Measurements from ENCODE around the gene EOLA2. TPM values are rescaled to one million over a fixed set of nuclear protein-coding genes. Genes with fewer than 3 reads are reported as not detected.

The EOLA2 gene
- total RNA-seq, 4 donors from 2014 or later: 16.0 to 22.5 (median 19.3) TPM

DNA sequence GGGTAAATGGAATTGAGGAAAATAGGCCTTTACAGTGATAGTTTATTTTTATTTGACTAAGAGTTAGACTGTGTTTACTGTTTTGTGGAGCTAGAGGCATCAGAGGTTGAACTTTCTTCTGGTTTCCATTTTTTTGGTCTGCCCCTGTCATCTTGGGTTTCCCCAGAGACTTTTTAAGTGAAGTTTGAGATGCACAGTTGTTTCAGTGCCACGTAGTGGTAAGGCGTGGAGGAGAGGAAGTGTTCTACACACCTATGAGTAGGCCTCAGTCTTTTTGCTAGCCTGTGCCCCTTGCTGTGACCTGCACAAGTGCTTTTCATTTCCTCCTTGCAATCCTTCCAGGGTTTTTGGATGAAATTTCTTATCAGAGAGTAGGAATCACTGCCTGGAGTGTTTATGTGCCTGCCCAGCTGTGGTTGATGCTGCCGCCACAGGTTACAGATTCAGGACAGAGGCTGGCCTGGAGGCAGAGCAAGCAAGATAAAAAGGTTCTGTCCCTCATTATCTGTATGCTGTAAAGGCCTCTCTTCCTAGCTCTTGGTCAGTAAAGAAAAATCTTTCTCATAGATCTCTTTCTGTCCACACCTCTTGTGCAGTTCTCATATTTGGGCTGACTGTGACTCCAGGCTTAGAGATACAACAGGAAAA, 21.4 kb downstream of the EOLA2 start:
- intact Hi-C loops (cut with DNase I; ENCODE audit: low total_unique reads): no loop called here
- 74 to 84% methylated on average over 3 of the region's 3 CpGs for WGBS, 2 donors
- DNase-seq (ENCODE audit: low spot score in 2 of 2): no peak
- no peak for TF ChIP-seq POLR2A (IDR thresholded peaks at IDR 0.05)
- TF ChIP-seq, protein P1, sequence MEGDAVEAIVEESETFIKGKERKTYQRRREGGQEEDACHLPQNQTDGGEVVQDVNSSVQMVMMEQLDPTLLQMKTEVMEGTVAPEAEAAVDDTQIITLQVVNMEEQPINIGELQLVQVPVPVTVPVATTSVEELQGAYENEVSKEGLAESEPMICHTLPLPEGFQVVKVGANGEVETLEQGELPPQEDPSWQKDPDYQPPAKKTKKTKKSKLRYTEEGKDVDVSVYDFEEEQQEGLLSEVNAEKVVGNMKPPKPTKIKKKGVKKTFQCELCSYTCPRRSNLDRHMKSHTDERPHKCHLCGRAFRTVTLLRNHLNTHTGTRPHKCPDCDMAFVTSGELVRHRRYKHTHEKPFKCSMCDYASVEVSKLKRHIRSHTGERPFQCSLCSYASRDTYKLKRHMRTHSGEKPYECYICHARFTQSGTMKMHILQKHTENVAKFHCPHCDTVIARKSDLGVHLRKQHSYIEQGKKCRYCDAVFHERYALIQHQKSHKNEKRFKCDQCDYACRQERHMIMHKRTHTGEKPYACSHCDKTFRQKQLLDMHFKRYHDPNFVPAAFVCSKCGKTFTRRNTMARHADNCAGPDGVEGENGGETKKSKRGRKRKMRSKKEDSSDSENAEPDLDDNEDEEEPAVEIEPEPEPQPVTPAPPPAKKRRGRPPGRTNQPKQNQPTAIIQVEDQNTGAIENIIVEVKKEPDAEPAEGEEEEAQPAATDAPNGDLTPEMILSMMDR (IDR thresholded peaks at IDR 0.05): no peak
- no peak overlapping the region for H3K4me3 ChIP-seq (ENCODE audit: low read depth, poor library complexity, severe bottlenecking)

DNA sequence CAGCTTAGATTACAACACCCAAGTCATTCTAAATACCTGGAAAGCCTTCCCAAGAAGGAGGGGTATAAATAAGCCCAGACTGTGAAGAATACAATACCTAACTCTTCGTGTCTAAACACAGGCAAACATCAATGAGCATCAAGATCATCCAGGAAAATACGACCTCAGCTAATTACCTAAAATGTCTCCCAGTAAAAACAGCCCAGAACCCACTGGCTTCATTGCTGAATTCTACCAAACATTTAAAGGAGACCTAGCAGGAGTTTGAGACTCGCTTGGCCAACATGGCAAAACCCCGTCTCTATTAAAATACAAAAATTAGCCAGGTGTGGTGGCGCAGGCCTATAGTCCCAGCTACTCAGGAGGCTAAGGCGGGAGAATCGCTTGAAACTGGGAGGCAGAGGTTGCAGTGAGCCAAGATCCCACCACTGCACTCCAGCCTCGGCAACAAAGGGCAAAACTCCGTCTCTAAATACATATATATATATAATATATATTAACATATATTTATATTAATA, 28.1 kb downstream of the EOLA2 start:
- WGBS, 2 donors: 83% methylated on average over 9 of the region's 9 CpGs
- intact Hi-C loops (cut with DNase I; ENCODE audit: low total_unique reads): no loop called here
- H3K4me3 ChIP-seq (ENCODE audit: low read depth, poor library complexity, severe bottlenecking): no peak overlapping the region
- TF ChIP-seq, protein P1 (IDR thresholded peaks at IDR 0.05): no peak
- no peak for TF ChIP-seq POLR2A (IDR thresholded peaks at IDR 0.05)
- no peak for DNase-seq (ENCODE audit: low spot score in 2 of 2)

DNA sequence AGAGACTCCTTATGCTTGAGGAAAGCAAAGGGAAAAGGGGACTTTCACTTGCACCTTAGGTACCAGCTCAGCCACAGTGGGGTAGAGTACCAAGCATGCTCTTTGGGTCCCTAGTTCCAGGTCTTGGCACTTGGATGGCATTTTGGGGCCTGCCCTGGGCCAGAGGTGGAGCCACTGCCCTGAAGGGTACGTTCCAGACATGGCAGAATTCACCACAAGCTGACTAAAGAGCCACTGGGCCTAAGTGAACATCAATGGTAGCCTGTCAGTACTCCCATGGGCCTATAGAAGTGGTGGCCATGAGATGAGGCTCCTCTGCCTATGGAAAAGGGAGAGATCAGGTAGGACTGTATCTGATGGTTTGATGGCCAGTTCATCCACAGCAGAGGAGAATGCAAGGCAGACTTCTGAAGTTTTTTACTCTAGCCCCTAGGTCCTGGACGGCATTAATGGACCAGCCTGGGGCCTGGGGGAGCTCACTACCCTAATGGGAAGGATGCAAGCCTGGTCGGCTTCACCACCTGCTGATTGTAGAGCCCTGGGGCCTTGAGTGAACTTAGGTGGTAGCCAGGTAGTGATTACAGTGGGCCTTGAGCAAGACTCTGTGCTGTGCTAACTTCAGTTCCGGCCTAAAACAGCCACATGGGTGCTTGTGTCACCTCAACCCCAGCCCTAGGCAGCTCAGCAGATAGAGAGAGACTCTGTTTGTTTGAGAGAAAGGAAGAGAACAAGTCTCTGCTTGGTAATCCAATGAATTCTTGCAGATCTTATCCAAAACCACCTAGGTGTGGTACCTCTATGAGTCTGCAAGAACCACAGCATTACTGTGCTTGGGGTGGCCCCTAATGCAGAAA, 28.7 kb downstream of the EOLA2 start:
- intact Hi-C loops (cut with DNase I; ENCODE audit: low total_unique reads): no loop called here
- H3K4me3 ChIP-seq (ENCODE audit: low read depth, poor library complexity, severe bottlenecking): no peak overlapping the region
- 70 to 75% methylated on average over 3 to 4 of the region's 4 CpGs for WGBS, 2 donors
- TF ChIP-seq POLR2A (IDR thresholded peaks at IDR 0.05): no peak
- TF ChIP-seq, protein P1 (IDR thresholded peaks at IDR 0.05): no peak
- DNase-seq (ENCODE audit: low spot score in 2 of 2): no peak

DNA sequence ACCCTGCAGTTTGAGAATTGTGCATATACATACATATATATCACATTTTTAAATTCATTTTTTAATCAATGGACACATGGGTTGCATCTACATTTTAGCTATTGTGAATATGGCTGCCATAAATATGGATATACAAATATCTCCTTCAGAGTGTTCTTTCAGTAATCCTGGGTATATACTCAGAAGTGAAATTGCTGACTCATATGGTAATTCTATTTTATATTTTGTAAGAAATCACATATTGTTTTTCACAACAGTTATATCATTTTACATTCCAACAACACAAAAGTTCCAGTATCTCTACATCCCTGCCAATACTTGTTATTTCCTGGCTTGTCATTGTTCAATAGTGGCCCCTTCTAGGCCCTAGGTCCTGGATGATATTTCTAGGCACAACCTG, 29.6 kb downstream of the EOLA2 start:
- no peak for DNase-seq (ENCODE audit: low spot score in 2 of 2)
- H3K4me3 ChIP-seq (ENCODE audit: low read depth, poor library complexity, severe bottlenecking): no peak overlapping the region
- intact Hi-C loops (cut with DNase I; ENCODE audit: low total_unique reads): no loop called here
- TF ChIP-seq, protein P1 (IDR thresholded peaks at IDR 0.05): no peak
- TF ChIP-seq POLR2A (IDR thresholded peaks at IDR 0.05): no peak

DNA sequence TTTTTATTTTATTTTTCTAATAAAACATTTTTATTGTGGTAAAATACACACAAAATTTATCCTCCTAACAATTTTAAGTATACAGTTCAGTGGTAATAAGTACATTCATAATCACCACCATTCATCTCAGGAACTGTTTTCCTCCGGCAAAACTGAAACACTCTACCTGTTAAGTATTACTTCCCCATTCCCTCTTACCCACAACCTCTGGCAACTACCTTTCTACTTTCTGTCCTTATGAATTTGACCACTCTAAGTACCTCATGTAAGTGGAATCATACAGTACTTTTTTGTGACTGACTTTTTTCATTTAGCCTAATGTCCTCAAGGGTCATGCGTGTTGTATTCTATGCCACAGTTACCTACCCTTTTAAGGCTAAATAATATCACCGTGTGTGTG, 30.0 kb downstream of the EOLA2 start:
- DNase-seq (ENCODE audit: low spot score in 2 of 2): no peak
- intact Hi-C loops (cut with DNase I; ENCODE audit: low total_unique reads): no loop called here
- TF ChIP-seq, protein P1 (IDR thresholded peaks at IDR 0.05): no peak
- TF ChIP-seq POLR2A (IDR thresholded peaks at IDR 0.05): no peak
- WGBS, 2 donors: 82 to 97% methylated on average over 3 of the region's 3 CpGs
- H3K4me3 ChIP-seq (ENCODE audit: low read depth, poor library complexity, severe bottlenecking): no peak overlapping the region
